ENCODE measurements around the gene SMARCAL1. TPM values are rescaled to one million over a fixed set of nuclear protein-coding genes. Genes with fewer than 3 reads are reported as not detected.

The SMARCAL1 gene
- total RNA-seq, 1 donor from 2014 or later, result 35.2 TPM

- Mint-ChIP-seq H3K27me3 (ENCODE audit: low read depth, unreplicated experiment) (no peaks in the 10 kb centered on the region), H3K9me3 (ENCODE audit: unreplicated experiment) (no peaks in the 10 kb centered on the region), H3K27ac (ENCODE audit: unreplicated experiment) (peak within 1 kb of the TSS; percentile 94), H3K4me1 (ENCODE audit: low read depth, unreplicated experiment) (peaks cover 49% of the 10 kb centered on the region), H3K4me3 (ENCODE audit: unreplicated experiment) (peak within 1 kb of the TSS; percentile 94), H3K36me3 (ENCODE audit: low read depth, unreplicated experiment) (peaks cover 33% of the 10 kb centered on the region)
- DNase-seq (ENCODE audit: low read depth) (peak; percentile 93), FAIRE-seq (peak; percentile 43)
- Histone ChIP-seq H3K9me3 (ENCODE audit: insufficient read depth, low read depth, low read length) (no peaks in the 10 kb centered on the region), H3K4me1 (ENCODE audit: insufficient read depth, low read length) (peaks cover 42% of the 10 kb centered on the region), H3K9ac (ENCODE audit: low read length) (peak within 1 kb of the TSS; percentile 99), H3K4me3 (ENCODE audit: insufficient read depth, low read depth, low read length) (peak within 1 kb of the TSS; percentile 99), H3K27me3 (ENCODE audit: insufficient read depth, low read length) (no peaks in the 10 kb centered on the region), H3K4me2 (ENCODE audit: low read length) (peak within 1 kb of the TSS; percentile 91), H3K36me3 (ENCODE audit: insufficient read depth, low read length) (peaks cover 45% of the 10 kb centered on the region), H2AFZ (ENCODE audit: low read depth, low read length) (peak within 1 kb of the TSS; percentile 90), H4K20me1 (ENCODE audit: insufficient read depth, low read length) (peaks cover 50% of the 10 kb centered on the region), H3K27ac (ENCODE audit: low read depth, low read length) (peak within 1 kb of the TSS; percentile 83), H3K79me2 (ENCODE audit: insufficient read depth, low read length) (peaks cover 63% of the 10 kb centered on the region)
- TF ChIP-seq EZH2 (IDR thresholded peaks at IDR 0.05; ENCODE audit: insufficient read depth, low read length), result no peak
- TF ChIP-seq CTCF (IDR thresholded peaks at IDR 0.05; ENCODE audit: insufficient read depth, low read depth, low read length), result no peak
Measured at GRCh38 chr2:216498379-216499352, 86.4 kb downstream of the SMARCAL1 start, which contains the start of gene RPL37A. Gene RPL37A (plus strand): TSS chr2:216498844. CDS start chr2:216498875, 31 bp downstream.

GRCh38 chr2:216499641-216500218 is 87.4 kb downstream of the SMARCAL1 start:
- Mint-ChIP-seq H3K27ac (ENCODE audit: unreplicated experiment) (peak overlapping the region; percentile 94), H3K36me3 (ENCODE audit: low read depth, unreplicated experiment) (peaks cover 38% of the 10 kb centered on the region), H3K9me3 (ENCODE audit: unreplicated experiment) (no peaks in the 10 kb centered on the region), H3K4me1 (ENCODE audit: low read depth, unreplicated experiment) (peaks cover 49% of the 10 kb centered on the region), H3K27me3 (ENCODE audit: low read depth, unreplicated experiment) (no peaks in the 10 kb centered on the region), H3K4me3 (ENCODE audit: unreplicated experiment) (peak overlapping the region; percentile 94)
- peak overlapping the region; percentile 99 for H3K4me3 ChIP-seq (ENCODE audit: insufficient read depth, low read depth, low read length)
- no peak for DNase-seq (ENCODE audit: low read depth)
- H4K20me1 ChIP-seq (ENCODE audit: insufficient read depth, low read length), result peaks cover 60% of the 10 kb centered on the region
- H3K27me3 ChIP-seq (ENCODE audit: insufficient read depth, low read length), result no peaks in the 10 kb centered on the region
- peaks cover 40% of the 10 kb centered on the region for H3K4me1 ChIP-seq (ENCODE audit: insufficient read depth, low read length)
- FAIRE-seq, result no peak
- H3K9ac ChIP-seq (ENCODE audit: low read length), result peak overlapping the region; percentile 99
- H2AFZ ChIP-seq (ENCODE audit: low read depth, low read length), result no peak overlapping the region
- H3K79me2 ChIP-seq (ENCODE audit: insufficient read depth, low read length), result peaks cover 68% of the 10 kb centered on the region
- peak overlapping the region; percentile 91 for H3K4me2 ChIP-seq (ENCODE audit: low read length)
- H3K9me3 ChIP-seq (ENCODE audit: insufficient read depth, low read depth, low read length), result no peaks in the 10 kb centered on the region
- H3K27ac ChIP-seq (ENCODE audit: low read depth, low read length), result peak overlapping the region; percentile 83
- H3K36me3 ChIP-seq (ENCODE audit: insufficient read depth, low read length), result peaks cover 56% of the 10 kb centered on the region
- TF ChIP-seq CTCF (IDR thresholded peaks at IDR 0.05; ENCODE audit: insufficient read depth, low read depth, low read length) (no peak), EZH2 (IDR thresholded peaks at IDR 0.05; ENCODE audit: insufficient read depth, low read length) (no peak)

All from astrocyte (in vitro differentiated cells and primary cell).